Mesendoderm (in vitro differentiated cells): ENCODE results near the gene POLR1C.
A peak's percentile ranks its signal among the peaks of the same experiment; 100 is the strongest.

ENCODE experiments used
- DNase-seq: peaks from one replicate; pipeline ENCODE4 v3.0.0; 2013
- H2AK5ac ChIP-seq: 2 replicates; pipeline ENCODE4 v1.6.1; 2013; ENCODE audit warnings: low read length, inconsistent platforms
- H2BK120ac ChIP-seq: 2 replicates; pipeline ENCODE4 v1.6.1; 2013; ENCODE audit warnings: low read depth, mild to moderate bottlenecking, low read length, moderate library complexity, mixed read lengths
- H2BK15ac ChIP-seq: replicated peaks from 2 replicates; pipeline ENCODE4 v1.6.1; 2013; ENCODE audit warnings: low read depth, mild to moderate bottlenecking, moderate library complexity
- H2BK5ac ChIP-seq: 2 replicates; pipeline ENCODE4 v1.6.1; 2013; ENCODE audit warnings: low read length, inconsistent platforms
- H3K18ac ChIP-seq: 2 replicates; pipeline ENCODE4 v1.6.1; 2013; ENCODE audit warnings: mild to moderate bottlenecking, low read length, mixed read lengths
- H3K23ac ChIP-seq: one replicate; pipeline ENCODE4 v1.6.1; 2013; ENCODE audit warnings: low read length
- H3K27ac ChIP-seq: 2 replicates; pipeline ENCODE4 v1.5.1; 2013; ENCODE audit warnings: low read depth, mild to moderate bottlenecking, inconsistent platforms, low read length, moderate library complexity
- H3K27me3 ChIP-seq: 2 replicates; pipeline ENCODE4 v1.6.1; 2013; ENCODE audit warnings: low read length, control low read depth, mild to moderate bottlenecking, inconsistent platforms; ENCODE audit not compliant: insufficient read depth, poor library complexity
- H3K36me3 ChIP-seq: 2 replicates; pipeline ENCODE4 v1.6.1; 2013; ENCODE audit warnings: low read length, inconsistent platforms; ENCODE audit not compliant: control insufficient read depth, insufficient read depth
- H3K4ac ChIP-seq: one replicate; pipeline ENCODE4 v1.6.1; 2013; ENCODE audit warnings: low read depth, mild to moderate bottlenecking, low read length, moderate library complexity
- H3K4me1 ChIP-seq: 2 replicates; pipeline ENCODE4 v1.6.1; 2013; ENCODE audit warnings: low read depth, low read length, inconsistent platforms; ENCODE audit not compliant: control insufficient read depth
- H3K4me2 ChIP-seq: 2 replicates; pipeline ENCODE4 v1.6.1; 2013; ENCODE audit warnings: low read length
- H3K4me3 ChIP-seq: 2 replicates; pipeline ENCODE4 v1.5.1; 2013; ENCODE audit warnings: mild to moderate bottlenecking, low read length
- H3K56ac ChIP-seq: one replicate; pipeline ENCODE4 v1.6.1; 2013; ENCODE audit warnings: low read length
- H3K79me1 ChIP-seq: 2 replicates; pipeline ENCODE4 v1.6.1; 2013; ENCODE audit warnings: low read length, inconsistent platforms
- H3K79me2 ChIP-seq: 2 replicates; pipeline ENCODE4 v1.6.1; 2013; ENCODE audit warnings: mild to moderate bottlenecking, low read length; ENCODE audit not compliant: control insufficient read depth, insufficient read depth
- H3K9ac ChIP-seq: 2 replicates; pipeline ENCODE4 v1.6.1; 2013; ENCODE audit warnings: low read length, inconsistent platforms
- H4K5ac ChIP-seq: one replicate; pipeline ENCODE4 v1.6.1; 2013; ENCODE audit warnings: low read length
- H4K8ac ChIP-seq: one replicate; pipeline ENCODE4 v1.6.1; 2013; ENCODE audit warnings: low read depth, mild to moderate bottlenecking, control low read depth, low read length, moderate library complexity
- WGBS: extraction: QIAGEN DNeasy Blood & Tissue Kit; methylation state at CpG from one replicate; pipeline ENCODE4 v1.1.7; 2013; ENCODE audit warnings: low lambda C conversion rate, missing lambda C conversion rate; ENCODE audit not compliant: insufficient coverage; ENCODE audit errors: extremely low coverage; 5-methylcytosine and 5-hydroxymethylcytosine counted together

The POLR1C gene

DNA sequence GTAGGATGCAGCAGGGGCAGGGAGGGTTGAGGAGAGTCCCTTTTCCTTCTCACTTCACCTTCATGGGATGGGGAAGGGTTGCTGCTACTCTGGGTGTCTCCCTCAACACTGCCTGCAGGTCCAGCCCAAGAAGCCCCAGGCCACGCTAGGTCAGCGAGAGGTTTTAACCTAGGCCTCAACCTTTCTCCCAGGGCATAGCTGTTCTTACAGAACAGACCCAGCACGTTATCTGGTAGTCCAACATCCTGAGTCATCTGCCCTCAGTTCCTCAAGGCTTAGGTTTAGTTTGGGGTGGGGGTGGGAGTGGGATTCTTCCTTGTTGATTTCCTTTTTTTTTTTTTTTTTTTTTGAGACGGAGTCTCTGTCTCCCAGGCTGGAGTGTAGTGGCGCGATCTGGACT, 22.6 kb upstream of the POLR1C start:
- WGBS: no CpG with 5 or more reads among the region's 6 CpGs

GRCh38 chr6:43494766-43495165, 22.1 kb upstream of the POLR1C start:
- no CpG with 5 or more reads among the region's 4 CpGs for WGBS
- H2BK120ac ChIP-seq: no peak overlapping the region

More for the DNA sequence above, 22.6 kb upstream of the POLR1C start:
- H3K23ac ChIP-seq: no peak overlapping the region
- no peak overlapping the region for H3K4me3 ChIP-seq
- no peak overlapping the region for H3K9ac ChIP-seq
- H2BK15ac ChIP-seq: no peak overlapping the region
- H2BK120ac ChIP-seq: no peak overlapping the region
- H3K18ac ChIP-seq: no peak overlapping the region
- no peaks in the 10 kb centered on the region for H3K36me3 ChIP-seq
- H3K4me2 ChIP-seq: no peak overlapping the region
- H3K4ac ChIP-seq: no peak overlapping the region
- no peaks in the 10 kb centered on the region for H3K27me3 ChIP-seq
- no peak overlapping the region for H2BK5ac ChIP-seq
- H3K79me1 ChIP-seq: peaks cover 31% of the 10 kb centered on the region
- H4K5ac ChIP-seq: no peak overlapping the region
- peaks cover 19% of the 10 kb centered on the region for H3K79me2 ChIP-seq
- peaks cover 7% of the 10 kb centered on the region for H3K4me1 ChIP-seq
- H3K27ac ChIP-seq: no peak overlapping the region
- H3K56ac ChIP-seq: no peak overlapping the region
- no peak overlapping the region for H4K8ac ChIP-seq
- DNase-seq: no peak
- no peak overlapping the region for H2AK5ac ChIP-seq

GRCh38 chr6:43495409-43495941, 21.4 kb upstream of the POLR1C start:
- H3K9ac ChIP-seq: no peak overlapping the region
- H3K23ac ChIP-seq: no peak overlapping the region
- peaks cover 25% of the 10 kb centered on the region for H3K79me1 ChIP-seq
- H2BK5ac ChIP-seq: no peak overlapping the region
- no peak overlapping the region for H3K4me3 ChIP-seq
- H3K4me2 ChIP-seq: no peak overlapping the region
- no peaks in the 10 kb centered on the region for H3K27me3 ChIP-seq
- H2BK15ac ChIP-seq: no peak overlapping the region
- H4K5ac ChIP-seq: no peak overlapping the region
- no peak overlapping the region for H2AK5ac ChIP-seq
- WGBS: no CpG with 5 or more reads among the region's 4 CpGs
- no peaks in the 10 kb centered on the region for H3K36me3 ChIP-seq
- H3K18ac ChIP-seq: no peak overlapping the region
- H3K79me2 ChIP-seq: peaks cover 17% of the 10 kb centered on the region
- no peak overlapping the region for H3K27ac ChIP-seq
- H2BK120ac ChIP-seq: no peak overlapping the region
- no peak overlapping the region for H3K4ac ChIP-seq
- no peak overlapping the region for H4K8ac ChIP-seq
- no peak for DNase-seq
- H3K4me1 ChIP-seq: peaks cover 7% of the 10 kb centered on the region
- no peak overlapping the region for H3K56ac ChIP-seq

More at GRCh38 chr6:43494766-43495165, 22.1 kb upstream of the POLR1C start:
- Histone ChIP-seq H3K9ac (no peak overlapping the region), H4K5ac (no peak overlapping the region), H3K18ac (no peak overlapping the region), H3K4me3 (no peak overlapping the region), H3K23ac (no peak overlapping the region), H3K36me3 (no peaks in the 10 kb centered on the region), H3K4me1 (peaks cover 7% of the 10 kb centered on the region), H3K4ac (no peak overlapping the region), H3K79me1 (peaks cover 28% of the 10 kb centered on the region), H3K4me2 (no peak overlapping the region), H4K8ac (no peak overlapping the region), H3K56ac (no peak overlapping the region), H3K27ac (no peak overlapping the region), H3K27me3 (no peaks in the 10 kb centered on the region), H2BK5ac (no peak overlapping the region), H2BK15ac (no peak overlapping the region), H2AK5ac (no peak overlapping the region), H3K79me2 (peaks cover 19% of the 10 kb centered on the region)
- no peak for DNase-seq

GRCh38 chr6:43496370-43497128, 20.3 kb upstream of the POLR1C start:
- Histone ChIP-seq H3K79me2 (peaks cover 14% of the 10 kb centered on the region), H3K23ac (no peak overlapping the region), H3K4me1 (peaks cover 7% of the 10 kb centered on the region), H3K18ac (peak overlapping the region; percentile 13), H4K8ac (no peak overlapping the region), H3K27ac (no peak overlapping the region), H2BK120ac (no peak overlapping the region), H3K79me1 (peaks cover 25% of the 10 kb centered on the region), H3K4me3 (no peak overlapping the region), H2BK5ac (no peak overlapping the region), H2AK5ac (no peak overlapping the region), H3K36me3 (peaks cover 2% of the 10 kb centered on the region), H4K5ac (no peak overlapping the region), H3K27me3 (no peaks in the 10 kb centered on the region), H3K4me2 (no peak overlapping the region), H3K9ac (no peak overlapping the region), H3K4ac (no peak overlapping the region), H3K56ac (peak overlapping the region; percentile 18), H2BK15ac (no peak overlapping the region)
- peak; percentile 91 for DNase-seq
- no CpG with 5 or more reads among the region's 18 CpGs for WGBS

- no peak overlapping the region for H2BK120ac ChIP-seq
- WGBS: no CpG with 5 or more reads among the region's 6 CpGs
- peaks cover 23% of the 10 kb centered on the region for H3K79me1 ChIP-seq
- H3K56ac ChIP-seq: no peak overlapping the region
- H2BK5ac ChIP-seq: no peak overlapping the region
- no peak overlapping the region for H3K9ac ChIP-seq
- no peak overlapping the region for H3K27ac ChIP-seq
- H3K79me2 ChIP-seq: peaks cover 12% of the 10 kb centered on the region
- H3K4ac ChIP-seq: no peak overlapping the region
- H3K4me2 ChIP-seq: no peak overlapping the region
- DNase-seq: no peak
- H3K36me3 ChIP-seq: peaks cover 2% of the 10 kb centered on the region
- H3K18ac ChIP-seq: no peak overlapping the region
- H2BK15ac ChIP-seq: no peak overlapping the region
- H2AK5ac ChIP-seq: no peak overlapping the region
- H3K23ac ChIP-seq: no peak overlapping the region
- H4K5ac ChIP-seq: no peak overlapping the region
- H4K8ac ChIP-seq: no peak overlapping the region
- H3K27me3 ChIP-seq: no peaks in the 10 kb centered on the region
- peaks cover 7% of the 10 kb centered on the region for H3K4me1 ChIP-seq
- no peak overlapping the region for H3K4me3 ChIP-seq
These were observed 19.8 kb upstream of the POLR1C start for GRCh38 chr6:43497129-43497396.

- no CpG with 5 or more reads among the region's 12 CpGs for WGBS
- peaks cover 21% of the 10 kb centered on the region for H3K79me1 ChIP-seq
These were observed 19.2 kb upstream of the POLR1C start for GRCh38 chr6:43497689-43498088.

More at GRCh38 chr6:43497689-43498088, 19.2 kb upstream of the POLR1C start:
- Histone ChIP-seq H3K27me3 (no peaks in the 10 kb centered on the region), H3K56ac (peak overlapping the region; percentile 15), H3K9ac (no peak overlapping the region), H3K4me1 (peaks cover 7% of the 10 kb centered on the region), H3K18ac (no peak overlapping the region), H4K8ac (no peak overlapping the region), H3K27ac (no peak overlapping the region), H2AK5ac (no peak overlapping the region), H4K5ac (no peak overlapping the region), H3K4me2 (no peak overlapping the region), H3K4ac (no peak overlapping the region), H3K79me2 (peaks cover 10% of the 10 kb centered on the region), H3K4me3 (no peak overlapping the region), H2BK120ac (no peak overlapping the region), H3K36me3 (peaks cover 2% of the 10 kb centered on the region), H2BK5ac (no peak overlapping the region), H3K23ac (no peak overlapping the region), H2BK15ac (no peak overlapping the region)
- no peak for DNase-seq
